DMS153 treated with DMSO at 0.1 percent for 48 hours (cell line): Measurements from ENCODE around the gene SLX9.

ENCODE experiments used
- DNase-seq: peaks from one replicate; lab custom pipeline; 2025; ENCODE audit not compliant: unreplicated experiment; lab: John Stamatoyannopoulos, UW

The SLX9 gene

GRCh38 chr21:44929242-44929798, 10.5 kb upstream of the SLX9 start:
- no peak for DNase-seq

- no peak for DNase-seq
Measured at GRCh38 chr21:44929799-44930542, 9.9 kb upstream of the SLX9 start.

- DNase-seq: no peak
Measured at GRCh38 chr21:44930543-44930981, 9.3 kb upstream of the SLX9 start.

- DNase-seq: no peak
Measured at GRCh38 chr21:44931137-44931500, 8.7 kb upstream of the SLX9 start.

GRCh38 chr21:44931501-44932407, 8.1 kb upstream of the SLX9 start:
- DNase-seq: no peak

GRCh38 chr21:44932408-44933181, 7.2 kb upstream of the SLX9 start:
- no peak for DNase-seq

GRCh38 chr21:44933199-44933917, 6.5 kb upstream of the SLX9 start:
- no peak for DNase-seq

GRCh38 chr21:44933918-44934260, 5.9 kb upstream of the SLX9 start:
- no peak for DNase-seq

GRCh38 chr21:44934276-44934675, 5.6 kb upstream of the SLX9 start:
- no peak for DNase-seq

GRCh38 chr21:44934797-44935532, 4.9 kb upstream of the SLX9 start:
- DNase-seq: no peak

- DNase-seq: no peak
Measured at GRCh38 chr21:44935533-44935927, 4.3 kb upstream of the SLX9 start.

- DNase-seq: no peak
Measured at GRCh38 chr21:44938772-44939531, 877 bp upstream of the SLX9 start.

- no peak for DNase-seq
Measured at GRCh38 chr21:44940116-44940631, 345 bp downstream of the SLX9 start.

GRCh38 chr21:44941567-44941966, 1.7 kb downstream of the SLX9 start:
- DNase-seq: no peak

GRCh38 chr21:44942566-44942965, 2.7 kb downstream of the SLX9 start:
- DNase-seq: no peak

GRCh38 chr21:44943005-44943685, 3.3 kb downstream of the SLX9 start:
- no peak for DNase-seq

- no peak for DNase-seq
Measured at GRCh38 chr21:44943686-44944550, 4.1 kb downstream of the SLX9 start.
